ENCODE data around the gene SFXN3. TPM values are rescaled to one million over a fixed set of nuclear protein-coding genes. Genes with fewer than 3 reads are reported as not detected.

SFXN3 gene
- total and polyA plus RNA-seq, 2 of the 13 experiments (the other 11 are each of a cell fraction or from before 2014, with no cell fraction given), result 16.8 to 71.5 TPM

GRCh38 chr10:101060951-101061623 is 30.1 kb downstream of the SFXN3 start (continued):
- peak; percentile 26; the same call in 1 of the 2 replicates for TF ChIP-seq GMEB1 (CRISPR knock-in tag; IDR thresholded peaks at IDR 0.05; ENCODE audit: borderline replicate concordance)
- no peak for TF ChIP-seq ZNF784 (CRISPR knock-in tag; IDR thresholded peaks at IDR 0.05; ENCODE audit: borderline replicate concordance)
- 0 out of 2 replicates have a peak, but pooled peaks have one; percentile 74 for TF ChIP-seq CC2D1A (CRISPR knock-in tag; IDR thresholded peaks at IDR 0.05)
- TF ChIP-seq CBX1 (IDR thresholded peaks at IDR 0.05; ENCODE audit: low read depth), result peak; percentile 46
- no peak for TF ChIP-seq NR3C1 (CRISPR knock-in tag; IDR thresholded peaks at IDR 0.05)
- no peak for TF ChIP-seq ZNF256 (CRISPR knock-in tag; conservative IDR thresholded peaks at IDR 0.05)
- TF ChIP-seq, protein P1, sequence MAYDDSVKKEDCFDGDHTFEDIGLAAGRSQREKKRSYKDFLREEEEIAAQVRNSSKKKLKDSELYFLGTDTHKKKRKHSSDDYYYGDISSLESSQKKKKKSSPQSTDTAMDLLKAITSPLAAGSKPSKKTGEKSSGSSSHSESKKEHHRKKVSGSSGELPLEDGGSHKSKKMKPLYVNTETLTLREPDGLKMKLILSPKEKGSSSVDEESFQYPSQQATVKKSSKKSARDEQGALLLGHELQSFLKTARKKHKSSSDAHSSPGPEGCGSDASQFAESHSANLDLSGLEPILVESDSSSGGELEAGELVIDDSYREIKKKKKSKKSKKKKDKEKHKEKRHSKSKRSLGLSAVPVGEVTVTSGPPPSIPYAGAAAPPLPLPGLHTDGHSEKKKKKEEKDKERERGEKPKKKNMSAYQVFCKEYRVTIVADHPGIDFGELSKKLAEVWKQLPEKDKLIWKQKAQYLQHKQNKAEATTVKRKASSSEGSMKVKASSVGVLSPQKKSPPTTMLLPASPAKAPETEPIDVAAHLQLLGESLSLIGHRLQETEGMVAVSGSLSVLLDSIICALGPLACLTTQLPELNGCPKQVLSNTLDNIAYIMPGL (CRISPR knock-in tag; IDR thresholded peaks at IDR 0.05; ENCODE audit: borderline replicate concordance in 1 of 2, low read depth in 1 of 2), result peak; percentile 75 to 85
- TF ChIP-seq ZNF558 (CRISPR knock-in tag; IDR thresholded peaks at IDR 0.05; ENCODE audit: borderline replicate concordance), result peak; percentile 73; the same call in 1 of the 2 replicates
- peak; percentile 71; the same call in 1 of the 2 replicates for TF ChIP-seq NFKB2 (CRISPR knock-in tag; IDR thresholded peaks at IDR 0.05; ENCODE audit: borderline replicate concordance)
- TF ChIP-seq SRSF1 (optimal IDR thresholded peaks at IDR 0.05; ENCODE audit: low read depth, low read length), result peak; percentile 64
- TF ChIP-seq, protein P2, sequence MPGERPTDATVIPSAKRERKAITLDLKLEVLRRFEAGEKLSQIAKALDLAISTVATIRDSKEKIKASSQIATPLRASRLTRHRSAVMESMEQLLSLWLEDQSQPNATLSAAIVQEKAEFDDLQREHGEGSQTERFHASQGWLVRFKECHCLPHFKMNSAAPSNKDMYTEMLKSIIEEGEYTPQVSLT (CRISPR knock-in tag; IDR thresholded peaks at IDR 0.05; ENCODE audit: borderline replicate concordance, low read depth), result no peak
- no peak for TF ChIP-seq ZIK1 (CRISPR knock-in tag; IDR thresholded peaks at IDR 0.05; ENCODE audit: borderline replicate concordance, low read depth)
- TF ChIP-seq CENPT (CRISPR knock-in tag; IDR thresholded peaks at IDR 0.05; ENCODE audit: low read depth), result no peak
- TF ChIP-seq ZNF652 (CRISPR knock-in tag; IDR thresholded peaks at IDR 0.05; ENCODE audit: borderline replicate concordance, low read depth), result no peak
- no peak for TF ChIP-seq CREBL2 (CRISPR knock-in tag; IDR thresholded peaks at IDR 0.05; ENCODE audit: borderline replicate concordance)
- peak; percentile 81 for TF ChIP-seq ERF (CRISPR knock-in tag; IDR thresholded peaks at IDR 0.05)
- TF ChIP-seq AGO1 (IDR thresholded peaks at IDR 0.05; ENCODE audit: low read depth, low read length, poor library complexity, severe bottlenecking), result peak; percentile 52
- TF ChIP-seq ZNF816 (CRISPR knock-in tag; IDR thresholded peaks at IDR 0.05; ENCODE audit: borderline replicate concordance), result peak; percentile 86
- TF ChIP-seq ZNF17 (CRISPR knock-in tag; IDR thresholded peaks at IDR 0.05), result no peak
- TF ChIP-seq TCF12 (IDR thresholded peaks at IDR 0.05), result no peak
- TF ChIP-seq TCF12 (CRISPR knock-in tag; IDR thresholded peaks at IDR 0.05), result peak; percentile 92; the same call in 1 of the 2 replicates
- TF ChIP-seq, protein P3, sequence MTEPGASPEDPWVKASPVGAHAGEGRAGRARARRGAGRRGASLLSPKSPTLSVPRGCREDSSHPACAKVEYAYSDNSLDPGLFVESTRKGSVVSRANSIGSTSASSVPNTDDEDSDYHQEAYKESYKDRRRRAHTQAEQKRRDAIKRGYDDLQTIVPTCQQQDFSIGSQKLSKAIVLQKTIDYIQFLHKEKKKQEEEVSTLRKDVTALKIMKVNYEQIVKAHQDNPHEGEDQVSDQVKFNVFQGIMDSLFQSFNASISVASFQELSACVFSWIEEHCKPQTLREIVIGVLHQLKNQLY (CRISPR knock-in tag; IDR thresholded peaks at IDR 0.05), result no peak
- TF ChIP-seq ZNF792 (CRISPR knock-in tag; IDR thresholded peaks at IDR 0.05), result peak; percentile 46; the same call in 1 of the 2 replicates
- TF ChIP-seq HNRNPUL1 (IDR thresholded peaks at IDR 0.05; ENCODE audit: low read depth, low read length), result no peak
- peak; percentile 39; the same call in 1 of the 2 replicates for TF ChIP-seq RXRB (CRISPR knock-in tag; IDR thresholded peaks at IDR 0.05; ENCODE audit: borderline replicate concordance)
